HepG2 (cell line): ENCODE data around the gene MICALL2. TPM values are rescaled to one million over a fixed set of nuclear protein-coding genes. Genes with fewer than 3 reads are reported as not detected.

Experiments used
- KLF16 ChIP-seq, 2 experiments: sonication (generic) in 1 of 2; formaldehyde crosslinking in 1 of 2; IDR thresholded peaks; 2 replicates each; pipeline versions ENCODE4 v1.6.1 to v1.8.0; 2016 to 2023; ENCODE audit warnings: missing genetic modification reagents in 2 of 2, missing compliant biosample characterization in 1 of 2
- NCOA2 ChIP-seq: sonication (generic); formaldehyde crosslinking; IDR thresholded peaks from 2 replicates; pipeline ENCODE4 v1.8.0; 2022; ENCODE audit warnings: inconsistent platforms
- ZNF678 ChIP-seq: sonication (generic); formaldehyde crosslinking; IDR thresholded peaks from 2 replicates; pipeline ENCODE4 v1.4.0; 2020; ENCODE audit warnings: mild to moderate bottlenecking, missing genetic modification reagents
- polyA plus RNA-seq, 8 experiments: library from polyadenylated mRNA; depleted of rRNA in 3 of 8; stranded (reverse) in 7 of 8; unstranded in 1 of 8; fragments of >200 nt; fragmentation: Illumina TruSeq in 4 of 8; extraction: Trizol in 4 of 8; gene quantifications; 2 replicates each; pipeline versions ENCODE4 v1.2.1 to v1.2.3, GENCODE V29; 2011 to 2016; ENCODE audit warnings: low read depth in 4 of 8, missing spikeins in 1 of 8, mixed read lengths in 1 of 8; ENCODE audit not compliant: insufficient read depth in 1 of 8
- total RNA-seq, 5 experiments: library from RNA; depleted of rRNA; stranded (reverse); fragments of >200 nt; fragmentation: Illumina TruSeq; extraction: Trizol; gene quantifications; 2 replicates each; pipeline ENCODE4 v1.2.3, GENCODE V29; 2016; ENCODE audit warnings: low read depth in 1 of 5
- TF ChIP-seq, protein P1 (sequence below): sonication (generic); formaldehyde crosslinking; IDR thresholded peaks from 2 replicates; pipeline ENCODE4 v1.5.0; 2020; ENCODE audit warnings: mild to moderate bottlenecking, missing genetic modification reagents, moderate library complexity
- TF ChIP-seq, protein P2 (sequence below): sonication (generic); formaldehyde crosslinking; IDR thresholded peaks from 2 replicates; pipeline ENCODE4 v1.5.0; 2020; ENCODE audit warnings: mild to moderate bottlenecking, missing genetic modification reagents
- TF ChIP-seq, protein P3 (sequence below): sonication (generic); formaldehyde crosslinking; IDR thresholded peaks from 2 replicates; pipeline ENCODE4 v1.5.1; 2020; ENCODE audit warnings: missing genetic modification reagents, mild to moderate bottlenecking, borderline replicate concordance
- TF ChIP-seq, protein P4 (sequence below): sonication (generic); formaldehyde crosslinking; IDR thresholded peaks from 2 replicates; pipeline ENCODE4 v1.4.0; 2020; ENCODE audit warnings: missing genetic modification reagents
- TF ChIP-seq, protein P5 (sequence below): sonication (generic); formaldehyde crosslinking; IDR thresholded peaks from 2 replicates; pipeline ENCODE4 v1.4.0; 2020; ENCODE audit warnings: mild to moderate bottlenecking, missing genetic modification reagents, borderline replicate concordance
- TF ChIP-seq, protein P6 (sequence below): sonication (generic); formaldehyde crosslinking; IDR thresholded peaks from 2 replicates; pipeline ENCODE4 v1.4.0; 2020; ENCODE audit warnings: missing genetic modification reagents, borderline replicate concordance
- TF ChIP-seq, protein P7 (sequence below): IDR thresholded peaks from 2 replicates; pipeline ENCODE4 v1.6.1; 2016; ENCODE audit warnings: low read depth

MICALL2 gene
- total and polyA plus RNA-seq, 2 of the 13 experiments (the other 11 are each of a cell fraction or from before 2014, with no cell fraction given): 5.8 to 12.4 TPM

DNA sequence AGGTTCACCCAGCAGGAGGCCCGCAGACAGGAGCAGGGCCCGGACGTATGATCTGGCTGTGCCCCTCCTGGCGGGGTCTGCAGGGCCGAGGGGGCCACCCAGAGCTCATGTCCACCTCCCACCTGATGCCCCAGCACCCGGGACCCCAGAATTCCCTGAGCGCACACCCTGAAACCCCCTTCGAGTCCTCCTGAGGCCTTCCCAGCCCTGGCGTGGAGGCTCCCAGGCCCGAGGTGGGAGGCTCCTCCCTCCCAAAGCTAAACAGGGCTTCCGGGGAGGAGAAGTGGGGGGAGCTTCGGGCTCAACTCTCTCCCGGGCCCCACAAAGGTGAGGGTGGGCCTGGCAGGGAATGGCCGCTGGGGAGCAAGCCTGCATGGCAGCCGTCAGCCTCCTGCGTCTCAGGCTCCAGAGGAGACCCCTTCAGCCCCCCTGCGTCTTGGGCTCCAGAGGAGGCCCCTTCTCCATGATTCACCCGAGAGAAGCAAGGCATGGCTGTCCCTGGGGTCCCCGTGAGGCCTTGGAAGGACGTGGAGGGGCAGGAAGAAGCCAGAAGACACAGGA is 30.2 kb downstream of the MICALL2 start (continued):
- TF ChIP-seq, protein P1, sequence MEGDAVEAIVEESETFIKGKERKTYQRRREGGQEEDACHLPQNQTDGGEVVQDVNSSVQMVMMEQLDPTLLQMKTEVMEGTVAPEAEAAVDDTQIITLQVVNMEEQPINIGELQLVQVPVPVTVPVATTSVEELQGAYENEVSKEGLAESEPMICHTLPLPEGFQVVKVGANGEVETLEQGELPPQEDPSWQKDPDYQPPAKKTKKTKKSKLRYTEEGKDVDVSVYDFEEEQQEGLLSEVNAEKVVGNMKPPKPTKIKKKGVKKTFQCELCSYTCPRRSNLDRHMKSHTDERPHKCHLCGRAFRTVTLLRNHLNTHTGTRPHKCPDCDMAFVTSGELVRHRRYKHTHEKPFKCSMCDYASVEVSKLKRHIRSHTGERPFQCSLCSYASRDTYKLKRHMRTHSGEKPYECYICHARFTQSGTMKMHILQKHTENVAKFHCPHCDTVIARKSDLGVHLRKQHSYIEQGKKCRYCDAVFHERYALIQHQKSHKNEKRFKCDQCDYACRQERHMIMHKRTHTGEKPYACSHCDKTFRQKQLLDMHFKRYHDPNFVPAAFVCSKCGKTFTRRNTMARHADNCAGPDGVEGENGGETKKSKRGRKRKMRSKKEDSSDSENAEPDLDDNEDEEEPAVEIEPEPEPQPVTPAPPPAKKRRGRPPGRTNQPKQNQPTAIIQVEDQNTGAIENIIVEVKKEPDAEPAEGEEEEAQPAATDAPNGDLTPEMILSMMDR (CRISPR knock-in tag): no peak
- TF ChIP-seq, protein P2, sequence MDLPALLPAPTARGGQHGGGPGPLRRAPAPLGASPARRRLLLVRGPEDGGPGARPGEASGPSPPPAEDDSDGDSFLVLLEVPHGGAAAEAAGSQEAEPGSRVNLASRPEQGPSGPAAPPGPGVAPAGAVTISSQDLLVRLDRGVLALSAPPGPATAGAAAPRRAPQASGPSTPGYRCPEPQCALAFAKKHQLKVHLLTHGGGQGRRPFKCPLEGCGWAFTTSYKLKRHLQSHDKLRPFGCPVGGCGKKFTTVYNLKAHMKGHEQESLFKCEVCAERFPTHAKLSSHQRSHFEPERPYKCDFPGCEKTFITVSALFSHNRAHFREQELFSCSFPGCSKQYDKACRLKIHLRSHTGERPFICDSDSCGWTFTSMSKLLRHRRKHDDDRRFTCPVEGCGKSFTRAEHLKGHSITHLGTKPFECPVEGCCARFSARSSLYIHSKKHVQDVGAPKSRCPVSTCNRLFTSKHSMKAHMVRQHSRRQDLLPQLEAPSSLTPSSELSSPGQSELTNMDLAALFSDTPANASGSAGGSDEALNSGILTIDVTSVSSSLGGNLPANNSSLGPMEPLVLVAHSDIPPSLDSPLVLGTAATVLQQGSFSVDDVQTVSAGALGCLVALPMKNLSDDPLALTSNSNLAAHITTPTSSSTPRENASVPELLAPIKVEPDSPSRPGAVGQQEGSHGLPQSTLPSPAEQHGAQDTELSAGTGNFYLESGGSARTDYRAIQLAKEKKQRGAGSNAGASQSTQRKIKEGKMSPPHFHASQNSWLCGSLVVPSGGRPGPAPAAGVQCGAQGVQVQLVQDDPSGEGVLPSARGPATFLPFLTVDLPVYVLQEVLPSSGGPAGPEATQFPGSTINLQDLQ: no peak
- TF ChIP-seq, protein P3, sequence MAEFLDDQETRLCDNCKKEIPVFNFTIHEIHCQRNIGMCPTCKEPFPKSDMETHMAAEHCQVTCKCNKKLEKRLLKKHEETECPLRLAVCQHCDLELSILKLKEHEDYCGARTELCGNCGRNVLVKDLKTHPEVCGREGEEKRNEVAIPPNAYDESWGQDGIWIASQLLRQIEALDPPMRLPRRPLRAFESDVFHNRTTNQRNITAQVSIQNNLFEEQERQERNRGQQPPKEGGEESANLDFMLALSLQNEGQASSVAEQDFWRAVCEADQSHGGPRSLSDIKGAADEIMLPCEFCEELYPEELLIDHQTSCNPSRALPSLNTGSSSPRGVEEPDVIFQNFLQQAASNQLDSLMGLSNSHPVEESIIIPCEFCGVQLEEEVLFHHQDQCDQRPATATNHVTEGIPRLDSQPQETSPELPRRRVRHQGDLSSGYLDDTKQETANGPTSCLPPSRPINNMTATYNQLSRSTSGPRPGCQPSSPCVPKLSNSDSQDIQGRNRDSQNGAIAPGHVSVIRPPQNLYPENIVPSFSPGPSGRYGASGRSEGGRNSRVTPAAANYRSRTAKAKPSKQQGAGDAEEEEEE (CRISPR knock-in tag): no peak
- TF ChIP-seq, protein P4, sequence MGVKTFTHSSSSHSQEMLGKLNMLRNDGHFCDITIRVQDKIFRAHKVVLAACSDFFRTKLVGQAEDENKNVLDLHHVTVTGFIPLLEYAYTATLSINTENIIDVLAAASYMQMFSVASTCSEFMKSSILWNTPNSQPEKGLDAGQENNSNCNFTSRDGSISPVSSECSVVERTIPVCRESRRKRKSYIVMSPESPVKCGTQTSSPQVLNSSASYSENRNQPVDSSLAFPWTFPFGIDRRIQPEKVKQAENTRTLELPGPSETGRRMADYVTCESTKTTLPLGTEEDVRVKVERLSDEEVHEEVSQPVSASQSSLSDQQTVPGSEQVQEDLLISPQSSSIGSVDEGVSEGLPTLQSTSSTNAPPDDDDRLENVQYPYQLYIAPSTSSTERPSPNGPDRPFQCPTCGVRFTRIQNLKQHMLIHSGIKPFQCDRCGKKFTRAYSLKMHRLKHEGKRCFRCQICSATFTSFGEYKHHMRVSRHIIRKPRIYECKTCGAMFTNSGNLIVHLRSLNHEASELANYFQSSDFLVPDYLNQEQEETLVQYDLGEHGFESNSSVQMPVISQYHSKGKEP (CRISPR knock-in tag): no peak
- TF ChIP-seq, protein P5, sequence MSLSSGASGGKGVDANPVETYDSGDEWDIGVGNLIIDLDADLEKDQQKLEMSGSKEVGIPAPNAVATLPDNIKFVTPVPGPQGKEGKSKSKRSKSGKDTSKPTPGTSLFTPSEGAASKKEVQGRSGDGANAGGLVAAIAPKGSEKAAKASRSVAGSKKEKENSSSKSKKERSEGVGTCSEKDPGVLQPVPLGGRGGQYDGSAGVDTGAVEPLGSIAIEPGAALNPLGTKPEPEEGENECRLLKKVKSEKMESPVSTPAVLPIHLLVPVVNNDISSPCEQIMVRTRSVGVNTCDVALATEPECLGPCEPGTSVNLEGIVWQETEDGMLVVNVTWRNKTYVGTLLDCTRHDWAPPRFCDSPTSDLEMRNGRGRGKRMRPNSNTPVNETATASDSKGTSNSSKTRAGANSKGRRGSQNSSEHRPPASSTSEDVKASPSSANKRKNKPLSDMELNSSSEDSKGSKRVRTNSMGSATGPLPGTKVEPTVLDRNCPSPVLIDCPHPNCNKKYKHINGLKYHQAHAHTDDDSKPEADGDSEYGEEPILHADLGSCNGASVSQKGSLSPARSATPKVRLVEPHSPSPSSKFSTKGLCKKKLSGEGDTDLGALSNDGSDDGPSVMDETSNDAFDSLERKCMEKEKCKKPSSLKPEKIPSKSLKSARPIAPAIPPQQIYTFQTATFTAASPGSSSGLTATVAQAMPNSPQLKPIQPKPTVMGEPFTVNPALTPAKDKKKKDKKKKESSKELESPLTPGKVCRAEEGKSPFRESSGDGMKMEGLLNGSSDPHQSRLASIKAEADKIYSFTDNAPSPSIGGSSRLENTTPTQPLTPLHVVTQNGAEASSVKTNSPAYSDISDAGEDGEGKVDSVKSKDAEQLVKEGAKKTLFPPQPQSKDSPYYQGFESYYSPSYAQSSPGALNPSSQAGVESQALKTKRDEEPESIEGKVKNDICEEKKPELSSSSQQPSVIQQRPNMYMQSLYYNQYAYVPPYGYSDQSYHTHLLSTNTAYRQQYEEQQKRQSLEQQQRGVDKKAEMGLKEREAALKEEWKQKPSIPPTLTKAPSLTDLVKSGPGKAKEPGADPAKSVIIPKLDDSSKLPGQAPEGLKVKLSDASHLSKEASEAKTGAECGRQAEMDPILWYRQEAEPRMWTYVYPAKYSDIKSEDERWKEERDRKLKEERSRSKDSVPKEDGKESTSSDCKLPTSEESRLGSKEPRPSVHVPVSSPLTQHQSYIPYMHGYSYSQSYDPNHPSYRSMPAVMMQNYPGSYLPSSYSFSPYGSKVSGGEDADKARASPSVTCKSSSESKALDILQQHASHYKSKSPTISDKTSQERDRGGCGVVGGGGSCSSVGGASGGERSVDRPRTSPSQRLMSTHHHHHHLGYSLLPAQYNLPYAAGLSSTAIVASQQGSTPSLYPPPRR (CRISPR knock-in tag): no peak
- TF ChIP-seq KLF16 (CRISPR knock-in tag; IDR thresholded peaks at IDR 0.05) (no peak), ZNF678 (CRISPR knock-in tag) (no peak), NCOA2 (CRISPR knock-in tag) (no peak)
- TF ChIP-seq, protein P6, sequence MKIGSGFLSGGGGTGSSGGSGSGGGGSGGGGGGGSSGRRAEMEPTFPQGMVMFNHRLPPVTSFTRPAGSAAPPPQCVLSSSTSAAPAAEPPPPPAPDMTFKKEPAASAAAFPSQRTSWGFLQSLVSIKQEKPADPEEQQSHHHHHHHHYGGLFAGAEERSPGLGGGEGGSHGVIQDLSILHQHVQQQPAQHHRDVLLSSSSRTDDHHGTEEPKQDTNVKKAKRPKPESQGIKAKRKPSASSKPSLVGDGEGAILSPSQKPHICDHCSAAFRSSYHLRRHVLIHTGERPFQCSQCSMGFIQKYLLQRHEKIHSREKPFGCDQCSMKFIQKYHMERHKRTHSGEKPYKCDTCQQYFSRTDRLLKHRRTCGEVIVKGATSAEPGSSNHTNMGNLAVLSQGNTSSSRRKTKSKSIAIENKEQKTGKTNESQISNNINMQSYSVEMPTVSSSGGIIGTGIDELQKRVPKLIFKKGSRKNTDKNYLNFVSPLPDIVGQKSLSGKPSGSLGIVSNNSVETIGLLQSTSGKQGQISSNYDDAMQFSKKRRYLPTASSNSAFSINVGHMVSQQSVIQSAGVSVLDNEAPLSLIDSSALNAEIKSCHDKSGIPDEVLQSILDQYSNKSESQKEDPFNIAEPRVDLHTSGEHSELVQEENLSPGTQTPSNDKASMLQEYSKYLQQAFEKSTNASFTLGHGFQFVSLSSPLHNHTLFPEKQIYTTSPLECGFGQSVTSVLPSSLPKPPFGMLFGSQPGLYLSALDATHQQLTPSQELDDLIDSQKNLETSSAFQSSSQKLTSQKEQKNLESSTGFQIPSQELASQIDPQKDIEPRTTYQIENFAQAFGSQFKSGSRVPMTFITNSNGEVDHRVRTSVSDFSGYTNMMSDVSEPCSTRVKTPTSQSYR (CRISPR knock-in tag): no peak
- TF ChIP-seq, protein P7, sequence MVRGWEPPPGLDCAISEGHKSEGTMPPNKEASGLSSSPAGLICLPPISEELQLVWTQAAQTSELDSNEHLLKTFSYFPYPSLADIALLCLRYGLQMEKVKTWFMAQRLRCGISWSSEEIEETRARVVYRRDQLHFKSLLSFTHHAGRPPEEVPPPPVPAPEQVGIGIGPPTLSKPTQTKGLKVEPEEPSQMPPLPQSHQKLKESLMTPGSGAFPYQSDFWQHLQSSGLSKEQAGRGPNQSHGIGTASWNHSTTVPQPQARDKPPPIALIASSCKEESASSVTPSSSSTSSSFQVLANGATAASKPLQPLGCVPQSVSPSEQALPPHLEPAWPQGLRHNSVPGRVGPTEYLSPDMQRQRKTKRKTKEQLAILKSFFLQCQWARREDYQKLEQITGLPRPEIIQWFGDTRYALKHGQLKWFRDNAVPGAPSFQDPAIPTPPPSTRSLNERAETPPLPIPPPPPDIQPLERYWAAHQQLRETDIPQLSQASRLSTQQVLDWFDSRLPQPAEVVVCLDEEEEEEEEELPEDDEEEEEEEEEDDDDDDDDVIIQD (CRISPR knock-in tag): no peak
